GM18517 (cell line): ENCODE data around the gene OPN1MW3.
"Not testable (repeated sequence)": the region's sequence is repeated elsewhere in the genome, so short reads cannot be mapped to it uniquely, and the experiment has no call there.

Experiments
- ATAC-seq: cut with Tn5 transposase; IDR thresholded peaks from one replicate; pipeline ENCODE4 v1.9.1; 2021; ENCODE audit warnings: mild to moderate bottlenecking, moderate library complexity; ENCODE audit not compliant: unreplicated experiment

The OPN1MW3 gene

DNA sequence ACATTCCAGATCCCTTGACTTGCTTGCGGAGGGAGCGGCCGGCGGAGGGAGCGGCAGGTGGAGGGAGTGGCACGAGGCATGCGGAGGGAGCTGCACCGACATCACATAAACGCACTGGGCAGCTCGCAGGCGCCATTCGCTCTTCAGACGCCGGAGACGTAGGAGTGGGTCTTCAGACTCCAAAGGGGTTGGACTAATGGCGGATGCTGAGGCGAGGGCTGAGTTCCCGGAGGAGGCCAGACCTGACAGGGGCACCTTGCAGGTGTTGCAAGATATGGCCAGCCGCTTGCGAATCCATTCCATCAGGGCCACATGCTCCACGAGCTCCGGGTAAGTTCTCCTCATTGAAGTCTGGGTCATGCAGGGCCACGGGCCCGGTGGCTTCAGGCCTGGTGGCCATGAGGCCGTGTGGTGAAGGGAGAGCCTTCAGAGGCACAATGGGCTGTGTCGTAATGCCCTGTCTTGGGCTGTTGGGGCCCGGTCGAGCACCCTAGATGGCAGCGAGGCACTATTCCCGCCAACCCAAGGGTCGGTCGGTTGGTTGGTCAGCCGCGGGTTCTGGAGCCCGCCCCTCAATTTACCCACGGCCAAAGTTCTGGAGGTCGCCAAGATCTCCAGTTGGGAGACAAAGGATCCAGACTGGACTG is 38.4 kb downstream of the OPN1MW3 start, which contains the start of gene TKTL1:
TSS of gene TKTL1 (plus strand) at position 132 of the 647 bp plus-strand sequence. CDS start at position 197, 65 bp downstream.
- no peak for ATAC-seq

DNA sequence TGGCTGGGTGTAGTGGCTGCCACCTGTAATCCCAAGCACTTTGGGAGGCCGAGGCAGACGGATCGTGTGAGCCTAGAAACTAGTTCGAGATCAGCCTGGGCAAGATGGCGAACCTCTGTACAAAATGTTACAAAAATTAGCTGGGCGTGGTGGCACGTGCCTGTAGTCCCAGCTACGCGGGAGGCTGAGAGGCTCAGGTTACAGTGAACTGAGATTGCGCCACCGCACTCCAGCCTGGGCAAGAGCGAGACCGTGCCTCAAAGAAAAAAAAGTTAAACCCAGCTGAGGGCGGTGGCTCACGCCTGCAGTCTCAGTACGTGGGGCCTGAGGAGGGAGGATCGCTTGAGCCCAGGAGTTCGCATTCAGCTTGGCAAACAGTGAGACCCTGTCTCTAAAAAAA is 39.3 kb downstream of the OPN1MW3 start:
- no peak for ATAC-seq

GRCh38 chrX:154298312-154298711 is 40.9 kb downstream of the OPN1MW3 start:
- ATAC-seq, result peak; percentile 65

DNA sequence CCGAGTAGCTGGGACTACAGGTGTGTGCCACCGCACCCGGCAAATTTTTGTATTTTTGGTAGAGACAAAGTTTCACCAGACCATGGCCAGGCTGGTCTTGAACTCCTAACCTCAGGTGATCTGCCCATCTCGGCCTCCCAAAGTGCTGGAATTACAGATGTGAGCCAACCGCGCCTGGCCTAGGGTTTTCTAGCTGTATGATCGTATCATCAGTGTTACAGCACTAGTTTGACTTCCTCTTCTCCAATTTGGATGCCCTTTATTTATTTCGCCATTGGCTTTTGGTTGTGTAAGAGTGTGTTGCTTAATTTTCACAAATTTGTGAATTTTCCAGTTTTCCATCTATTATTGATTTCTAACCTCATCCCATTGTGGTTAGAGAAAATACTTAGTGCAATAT is 43.4 kb downstream of the OPN1MW3 start:
- ATAC-seq, result no peak

- not testable (repeated sequence) for ATAC-seq
These were observed 45.6 kb downstream of the OPN1MW3 start for GRCh38 chrX:154302998-154303397.

GRCh38 chrX:154303476-154303875 is 46.1 kb downstream of the OPN1MW3 start:
- no peak for ATAC-seq

DNA sequence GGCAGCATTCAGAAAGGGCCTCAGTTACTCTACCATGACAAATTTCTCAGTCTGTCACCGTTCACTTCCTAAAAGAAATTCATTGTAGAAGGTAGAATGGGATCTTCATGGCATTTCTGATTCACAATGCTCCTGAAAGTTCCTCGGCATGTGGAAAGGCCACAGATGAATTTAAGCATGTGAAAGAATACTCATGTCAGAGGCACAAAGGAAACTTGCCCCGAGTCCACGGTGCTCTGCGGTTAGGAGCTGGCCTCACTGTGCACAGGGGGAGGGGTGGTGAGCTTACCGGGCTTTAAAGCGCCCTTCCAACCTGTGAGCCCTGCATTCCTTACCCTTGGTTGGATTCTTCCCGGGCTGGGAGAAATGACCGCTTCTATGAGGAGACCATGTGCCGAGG is 47.5 kb downstream of the OPN1MW3 start:
- ATAC-seq, result no peak

- ATAC-seq, result no peak
These were observed 48.3 kb downstream of the OPN1MW3 start for GRCh38 chrX:154305541-154306205.

DNA sequence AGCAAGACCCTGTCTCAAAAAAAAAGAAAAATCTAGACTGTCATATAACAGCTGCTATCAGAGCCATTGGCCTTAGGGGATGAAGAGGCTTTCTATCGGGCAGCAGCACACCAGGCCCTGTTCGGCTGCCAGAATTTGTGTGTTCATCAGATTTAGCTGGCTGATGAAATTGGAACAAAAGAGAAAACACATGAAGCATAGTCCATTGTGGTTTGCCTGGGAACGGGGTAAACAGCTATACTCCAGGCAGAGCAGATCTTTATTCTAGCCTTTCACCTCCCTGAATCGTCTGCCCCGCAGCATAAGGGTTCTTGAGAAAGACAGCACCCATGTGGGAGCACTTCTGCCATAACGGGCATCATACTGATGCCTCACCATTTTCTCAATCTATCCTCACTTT is 49.8 kb downstream of the OPN1MW3 start:
- no peak for ATAC-seq

- no peak for ATAC-seq
These were observed 50.9 kb downstream of the OPN1MW3 start for GRCh38 chrX:154308108-154308946.

DNA sequence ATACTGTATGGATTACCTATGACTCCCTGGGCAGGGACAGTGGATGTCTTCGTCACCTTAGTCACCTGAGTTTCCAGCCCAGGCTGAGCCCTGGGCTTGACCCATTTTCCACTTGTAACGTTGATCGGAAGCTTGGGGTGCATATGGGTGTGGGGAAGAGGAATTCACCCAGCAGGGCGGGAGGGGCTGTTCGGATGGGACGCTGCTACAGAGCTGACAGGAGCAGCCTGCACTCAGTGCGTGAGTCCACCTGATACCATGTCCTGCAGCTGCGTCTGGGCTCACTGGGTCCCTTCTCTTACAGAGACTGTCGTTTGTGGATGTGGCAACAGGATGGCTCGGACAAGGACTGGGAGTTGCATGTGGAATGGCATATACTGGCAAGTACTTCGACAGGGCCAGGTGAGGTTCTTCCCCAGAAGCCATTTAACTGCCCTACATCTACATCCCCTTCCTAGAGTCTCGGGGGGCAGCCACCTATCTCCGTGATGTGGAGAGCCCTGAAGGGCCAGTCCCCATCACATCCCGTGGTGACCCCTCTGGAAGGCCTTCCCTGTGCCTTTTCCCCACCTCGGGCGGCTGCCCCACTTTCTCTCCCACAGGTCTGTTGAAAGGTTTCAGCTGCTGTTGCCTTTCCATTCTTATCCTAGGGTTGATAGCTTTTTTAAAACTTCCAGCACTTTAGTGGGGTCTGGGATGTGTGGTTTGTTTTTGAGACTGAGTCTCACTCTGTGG is 51.8 kb downstream of the OPN1MW3 start:
- ATAC-seq, result no peak

DNA sequence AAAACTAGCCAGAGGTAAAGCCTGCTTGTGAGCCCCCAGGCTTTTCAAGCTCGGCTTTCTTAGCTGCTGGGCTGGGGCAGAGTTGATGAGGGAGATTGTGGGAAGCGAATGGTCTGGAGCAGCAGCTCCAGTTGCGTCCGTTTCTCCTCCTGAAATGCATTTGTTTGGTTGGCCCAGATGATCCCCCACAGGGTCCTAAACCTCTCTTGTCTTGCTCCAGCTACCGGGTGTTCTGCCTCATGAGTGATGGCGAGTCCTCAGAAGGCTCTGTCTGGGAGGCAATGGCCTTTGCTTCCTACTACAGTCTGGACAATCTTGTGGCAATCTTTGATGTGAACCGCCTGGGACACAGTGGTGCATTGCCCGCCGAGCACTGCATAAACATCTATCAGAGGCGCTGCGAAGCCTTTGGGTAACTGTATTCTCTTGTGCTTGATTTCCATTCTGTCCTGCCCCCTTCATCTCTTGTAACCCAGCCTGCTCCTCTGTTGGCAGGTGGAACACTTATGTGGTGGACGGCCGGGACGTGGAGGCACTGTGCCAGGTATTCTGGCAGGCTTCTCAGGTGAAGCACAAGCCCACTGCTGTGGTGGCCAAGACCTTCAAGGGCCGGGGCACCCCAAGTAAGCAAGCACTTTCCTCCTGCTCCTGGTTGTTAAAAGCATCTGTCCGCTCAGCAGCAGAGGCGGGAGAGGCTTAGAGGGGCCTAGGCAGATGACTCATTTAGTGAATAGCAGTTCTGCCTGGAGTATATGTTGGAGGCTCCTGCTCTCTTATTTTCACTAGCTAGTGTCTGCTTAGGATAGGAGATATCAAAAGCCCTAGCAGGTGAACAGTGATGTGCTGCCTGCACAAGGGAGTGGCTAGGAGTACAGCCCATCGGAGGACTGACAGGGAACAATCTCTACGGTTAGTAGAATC is 53.5 kb downstream of the OPN1MW3 start:
- no peak for ATAC-seq

- no peak for ATAC-seq
These were observed 54.7 kb downstream of the OPN1MW3 start for GRCh38 chrX:154312116-154312515.

DNA sequence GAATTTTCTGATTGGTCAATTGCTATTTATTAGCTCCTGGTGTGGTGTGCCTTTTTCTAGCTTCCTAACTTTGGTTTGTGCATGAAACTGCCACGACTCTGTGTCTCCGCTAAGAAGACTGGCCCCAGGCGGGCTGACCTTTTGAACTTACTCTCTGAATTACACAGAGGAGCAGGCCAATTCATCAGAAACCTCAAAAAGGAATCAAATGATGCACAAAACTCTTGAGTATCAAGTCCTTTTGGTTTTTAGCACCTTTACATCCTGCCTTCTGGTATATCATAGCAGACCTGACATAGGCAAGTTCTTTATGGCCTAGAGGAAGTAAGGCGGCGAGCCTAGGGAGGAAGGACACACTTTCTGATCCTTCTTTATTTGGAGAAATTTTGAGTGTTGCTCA is 55.8 kb downstream of the OPN1MW3 start:
- ATAC-seq, result no peak

DNA sequence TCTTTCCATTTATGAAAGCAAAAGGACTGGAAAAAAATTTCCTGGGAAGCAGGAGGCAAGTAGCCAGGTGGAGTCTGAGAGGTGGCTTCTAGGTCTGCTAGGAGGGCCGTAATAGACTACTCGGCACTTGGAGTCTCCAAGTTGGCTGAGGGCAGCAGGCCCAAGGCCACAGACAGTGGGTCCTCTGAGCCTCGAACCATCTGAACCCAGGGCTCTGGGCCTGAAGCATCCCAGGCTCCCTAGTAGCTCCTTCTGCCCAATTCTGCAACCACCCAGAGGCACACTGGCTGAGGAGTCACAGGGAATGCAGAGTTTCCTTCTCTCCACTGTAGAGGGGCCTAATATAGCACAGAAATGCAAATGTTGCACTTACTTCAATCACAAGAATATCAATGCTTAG is 58.0 kb downstream of the OPN1MW3 start:
- ATAC-seq, result no peak

GRCh38 chrX:154317391-154317995 is 60.1 kb downstream of the OPN1MW3 start:
- ATAC-seq, result no peak

GRCh38 chrX:154320406-154320805 is 63.0 kb downstream of the OPN1MW3 start:
- ATAC-seq, result no peak
